GM10847 (cell line): Measurements from ENCODE around the gene SPATA6.

Experiments used
- POLR2A ChIP-seq: IDR thresholded peaks from 2 replicates; pipeline ENCODE4 v1.6.1; 2011; ENCODE audit not compliant: insufficient read length; ENCODE audit errors: extremely low read depth

The SPATA6 gene

DNA sequence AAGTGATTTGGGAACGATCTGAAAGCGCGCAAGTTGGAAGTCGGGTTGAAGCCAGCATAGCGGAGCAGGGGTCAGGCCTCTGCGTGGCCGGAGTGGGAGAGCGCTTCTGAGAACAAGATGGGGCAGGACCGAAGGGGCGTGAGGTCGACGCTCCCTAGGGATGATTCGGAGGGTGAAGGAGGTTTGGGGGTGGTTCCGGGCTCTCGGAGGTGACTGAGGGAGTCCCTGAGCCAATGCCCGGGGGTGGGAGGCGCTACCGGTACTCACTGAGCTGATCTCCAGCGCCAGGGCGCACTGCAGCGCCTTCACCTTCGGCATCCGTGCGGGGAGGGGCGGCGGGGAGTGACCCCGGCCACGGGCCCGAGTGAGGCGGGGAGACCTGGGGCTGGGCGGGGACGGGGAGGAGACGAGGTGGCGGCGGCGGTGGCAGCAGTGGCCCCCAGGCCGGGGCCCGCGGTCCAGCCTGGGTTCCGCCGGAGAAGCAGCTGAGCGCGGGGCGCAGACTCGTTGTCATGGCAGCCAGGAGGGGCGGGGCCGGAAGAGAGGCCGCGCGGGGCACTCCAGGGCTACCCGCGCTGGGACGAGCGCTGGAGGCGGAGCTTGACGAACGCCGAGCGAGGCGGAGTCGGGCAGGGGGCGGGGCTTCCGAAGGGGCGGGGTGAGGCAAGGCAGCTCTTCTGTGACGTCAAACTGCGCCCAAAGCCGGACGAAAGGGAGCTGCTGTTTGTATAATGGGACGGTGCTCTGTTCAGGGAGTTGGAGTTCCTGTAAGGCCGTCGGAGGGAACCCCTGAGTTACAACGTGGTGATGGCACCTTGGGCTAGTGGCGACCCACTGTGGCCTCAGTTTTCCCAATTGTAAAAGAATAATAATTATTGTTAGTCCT lies at the start of gene SPATA6:
Gene SPATA6 (minus strand): TSS at position 514 of the 886 bp plus-strand sequence. CDS start 196 bp downstream, at position 318.
- TF ChIP-seq POLR2A = no peak

DNA sequence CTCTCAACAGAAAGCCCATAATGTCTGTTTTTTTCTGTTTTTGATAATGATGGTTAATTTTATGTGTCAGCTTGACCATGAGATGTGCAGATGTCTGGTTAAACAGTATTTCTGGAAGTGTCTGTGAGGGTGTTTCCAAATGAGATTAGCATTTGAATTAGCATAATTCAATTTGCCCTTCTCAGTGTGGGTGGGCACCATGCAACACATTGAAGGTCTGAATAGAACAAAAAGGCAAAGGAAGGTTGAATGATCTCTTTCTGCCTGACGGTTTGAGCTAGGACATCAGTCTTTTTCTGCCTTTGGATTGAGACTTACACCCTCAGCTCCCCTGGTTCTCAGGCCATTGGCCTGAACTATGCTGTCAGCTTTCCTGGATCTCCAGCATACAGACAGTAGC lies 34.9 kb upstream of the SPATA6 start:
- no peak for TF ChIP-seq POLR2A

DNA sequence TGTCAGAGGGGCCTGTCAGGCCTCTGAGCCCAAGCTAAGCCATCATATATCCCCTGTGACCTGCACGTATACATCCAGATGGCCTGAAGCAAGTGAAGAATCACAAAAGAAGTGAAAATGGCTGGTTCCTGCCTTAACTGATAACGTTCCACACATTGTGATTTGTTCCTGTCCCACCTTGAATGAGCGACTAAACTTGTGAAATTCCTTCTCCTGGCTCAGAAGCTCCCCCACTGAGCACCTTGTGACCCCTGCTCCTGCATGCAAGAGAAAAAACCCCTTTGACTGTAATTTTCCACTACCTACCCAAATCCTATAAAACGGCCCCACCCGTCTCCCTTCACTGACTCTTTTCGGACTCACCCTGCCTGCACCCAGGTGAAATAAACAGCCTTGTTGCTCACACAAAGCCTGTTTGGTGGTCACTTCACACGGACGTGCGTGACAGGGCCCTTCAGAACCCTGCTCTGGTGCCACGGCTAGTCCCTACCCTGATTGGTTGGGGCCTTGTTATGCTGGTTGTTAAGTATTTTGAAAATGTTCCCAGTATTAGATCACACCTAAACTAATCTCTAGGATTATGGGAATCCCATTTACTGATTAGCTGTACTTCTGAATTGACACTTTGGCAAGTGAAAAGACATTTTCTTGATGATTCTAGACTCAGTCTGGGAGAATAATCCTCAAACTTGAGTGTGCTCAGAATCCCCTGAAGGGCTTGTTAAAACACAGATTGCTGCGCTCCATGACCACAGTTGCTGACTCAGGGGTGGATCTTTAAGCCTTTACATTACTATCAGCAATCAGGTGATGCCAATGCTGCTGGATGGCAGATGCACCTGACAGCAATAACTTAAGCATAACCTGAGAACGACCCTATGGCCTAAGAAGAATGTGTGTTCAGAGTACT lies 28.8 kb upstream of the SPATA6 start:
- no peak for TF ChIP-seq POLR2A

DNA sequence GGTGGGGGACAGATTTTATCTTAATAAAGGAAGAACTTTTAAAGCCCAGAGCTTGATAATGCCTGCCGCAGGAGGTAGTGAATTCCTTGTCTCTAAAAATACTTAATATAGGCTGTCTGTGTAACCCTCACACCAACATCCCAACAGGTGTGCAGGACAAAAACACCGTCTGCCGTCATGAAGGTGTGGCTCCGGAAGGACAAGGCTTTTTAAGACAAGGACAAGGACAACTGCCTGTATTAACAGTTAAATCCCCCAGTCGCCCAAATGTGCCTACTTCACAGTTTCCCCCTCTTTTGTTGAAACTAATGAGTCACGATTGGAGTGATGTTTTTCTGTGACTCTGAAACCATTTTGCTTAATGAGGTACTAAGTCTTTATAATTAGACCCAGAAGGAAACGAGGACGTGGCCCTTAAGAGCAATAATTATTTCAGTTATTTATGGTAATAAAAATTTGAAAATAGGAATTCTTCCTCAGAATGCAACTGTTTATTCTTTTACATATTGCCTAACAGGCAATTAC lies 27.3 kb upstream of the SPATA6 start:
- TF ChIP-seq POLR2A = no peak

DNA sequence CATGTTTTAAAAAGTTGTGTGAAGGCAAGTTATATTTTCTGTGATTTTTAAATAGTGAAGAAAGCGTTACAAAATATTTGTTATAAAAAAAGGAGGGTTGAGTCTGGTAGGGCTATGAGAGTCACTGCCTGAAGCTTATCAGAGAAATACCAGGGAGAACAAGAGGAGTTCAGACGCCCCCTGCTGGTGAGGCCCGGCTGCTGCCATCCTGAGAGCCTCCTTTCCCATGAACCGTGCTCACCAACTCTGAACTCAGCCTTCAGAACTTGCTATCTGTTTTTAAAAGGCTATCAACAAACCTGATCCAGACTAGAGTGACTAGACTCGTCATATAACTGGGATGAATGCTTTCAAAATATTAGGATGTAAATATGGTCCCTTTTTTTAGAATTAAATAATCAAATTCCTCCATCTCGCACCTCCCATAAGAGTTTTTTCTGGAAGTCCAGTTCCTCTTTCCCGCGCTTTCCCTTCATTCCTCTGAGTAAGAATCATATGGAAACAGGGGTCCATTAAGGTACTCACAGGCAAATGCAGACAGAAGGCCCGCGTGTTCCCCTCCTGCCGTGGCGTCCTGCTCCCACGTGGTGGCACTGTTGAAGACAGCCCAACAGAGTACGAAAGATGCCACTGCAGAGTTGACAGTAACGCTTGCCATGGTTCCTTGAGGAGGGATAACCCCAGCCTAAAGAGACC lies 26.2 kb upstream of the SPATA6 start:
- TF ChIP-seq POLR2A = no peak

DNA sequence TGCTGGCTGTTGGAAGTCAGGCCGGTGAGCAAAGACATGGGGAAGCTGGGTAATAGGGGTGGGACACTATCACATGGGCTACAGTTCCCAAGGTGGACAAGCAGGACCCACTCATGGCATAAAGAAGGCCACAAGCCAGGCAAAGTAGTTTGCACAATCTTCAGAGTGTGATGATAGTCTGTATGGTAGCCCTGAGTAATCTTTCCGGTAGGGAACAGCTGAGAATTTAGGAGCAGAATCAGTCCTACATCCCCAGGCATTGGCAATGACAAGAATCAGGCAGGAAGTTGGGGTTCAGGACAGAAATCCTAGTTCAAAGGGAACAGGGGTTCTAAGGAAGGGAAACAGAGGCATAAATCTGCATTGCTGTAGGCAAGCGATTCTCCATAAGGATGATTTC lies 23.9 kb upstream of the SPATA6 start:
- no peak for TF ChIP-seq POLR2A

DNA sequence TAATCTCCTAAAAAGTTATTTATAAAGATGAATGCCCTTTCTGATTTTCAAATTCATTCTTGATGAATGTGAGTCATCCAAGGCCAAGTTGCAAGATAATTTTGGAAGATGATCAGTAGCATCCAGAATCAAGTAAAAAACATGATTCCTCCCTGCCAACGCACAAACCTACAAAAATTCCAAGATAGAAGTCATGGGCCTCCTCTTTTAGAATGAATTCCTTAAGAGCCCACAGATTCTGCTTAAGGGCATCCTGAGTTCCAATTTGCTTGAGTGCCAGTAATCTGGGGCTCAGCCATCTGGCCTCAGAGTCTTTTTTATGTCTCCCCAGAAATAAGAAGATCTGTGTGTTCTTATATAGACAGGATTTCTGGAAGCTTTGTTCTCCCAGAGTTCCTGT lies 23.2 kb upstream of the SPATA6 start:
- no peak for TF ChIP-seq POLR2A

DNA sequence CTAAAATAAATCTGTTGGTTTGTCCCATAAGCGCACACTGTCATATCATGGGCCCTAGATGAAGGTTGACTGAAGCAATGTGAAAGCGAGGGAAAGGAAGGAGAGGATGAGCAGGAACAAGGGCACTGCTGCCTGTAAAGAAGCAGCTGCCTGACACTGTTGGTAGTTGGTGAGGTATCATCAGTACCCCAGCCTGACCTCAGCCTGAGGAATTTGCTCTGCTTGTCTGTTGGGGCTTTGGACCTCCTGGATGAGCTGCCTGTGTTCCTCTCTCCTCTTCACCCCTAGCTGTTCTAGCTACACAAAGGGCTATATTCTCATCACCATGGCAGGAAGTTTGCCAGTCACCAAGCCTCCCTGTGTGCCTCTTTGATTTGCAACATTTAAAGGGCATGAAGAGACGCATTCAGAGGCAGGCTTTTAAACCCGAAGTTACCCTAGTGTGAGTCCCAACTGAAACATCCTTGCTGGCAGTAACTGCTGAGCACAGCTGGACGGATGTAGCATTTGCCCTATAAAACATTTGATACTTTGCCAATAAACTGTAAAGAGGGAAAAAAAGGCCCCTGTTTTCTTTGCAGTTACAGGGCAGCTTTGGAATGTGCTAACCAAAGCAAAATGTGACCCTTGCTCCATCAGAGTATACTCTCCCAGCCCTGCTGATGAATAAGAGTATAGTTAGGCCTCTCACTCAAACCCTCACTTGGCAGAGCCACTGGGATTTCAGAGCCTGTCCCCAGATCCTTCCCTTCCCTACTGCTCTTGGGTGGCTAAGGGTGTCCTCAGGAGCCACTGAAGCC lies 22.2 kb upstream of the SPATA6 start:
- no peak for TF ChIP-seq POLR2A

DNA sequence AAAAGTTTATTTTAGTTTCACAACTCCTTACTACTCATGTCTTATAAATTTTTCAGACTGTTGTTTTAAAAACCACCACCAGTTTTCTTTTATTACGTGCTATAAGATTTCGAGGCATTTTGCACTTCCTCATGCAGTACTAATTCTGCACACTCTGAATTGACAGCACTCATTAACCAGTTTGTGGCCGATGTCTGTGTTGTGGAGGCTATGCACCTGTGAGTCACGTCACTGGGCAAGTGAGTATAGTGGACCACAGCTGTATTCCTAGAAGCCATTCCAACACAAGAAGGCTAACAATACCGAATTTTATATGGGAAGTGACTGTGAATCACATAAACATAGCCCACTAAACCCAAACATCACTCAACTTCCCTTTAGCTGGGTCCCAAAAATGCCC lies 21.0 kb upstream of the SPATA6 start:
- TF ChIP-seq POLR2A = no peak

DNA sequence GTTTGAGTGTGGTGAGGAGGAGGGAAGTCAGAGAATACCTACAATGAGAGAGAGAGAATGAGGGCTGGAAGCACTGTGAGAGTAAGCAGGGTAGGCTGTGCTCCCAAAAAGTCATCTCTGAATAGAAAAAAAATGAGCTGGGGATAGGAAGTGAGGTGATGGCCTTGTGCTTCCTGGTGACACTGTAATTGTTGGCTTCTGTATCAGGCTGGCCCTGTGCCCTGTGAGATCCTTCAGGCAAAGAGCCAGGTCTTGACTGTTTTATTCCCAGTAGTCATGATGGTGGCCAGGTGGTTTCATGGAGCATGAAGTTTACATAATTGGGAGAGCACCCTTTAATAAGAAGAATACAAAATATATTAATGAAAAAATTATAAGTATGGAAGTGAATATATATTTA lies 20.4 kb upstream of the SPATA6 start:
- TF ChIP-seq POLR2A = no peak

DNA sequence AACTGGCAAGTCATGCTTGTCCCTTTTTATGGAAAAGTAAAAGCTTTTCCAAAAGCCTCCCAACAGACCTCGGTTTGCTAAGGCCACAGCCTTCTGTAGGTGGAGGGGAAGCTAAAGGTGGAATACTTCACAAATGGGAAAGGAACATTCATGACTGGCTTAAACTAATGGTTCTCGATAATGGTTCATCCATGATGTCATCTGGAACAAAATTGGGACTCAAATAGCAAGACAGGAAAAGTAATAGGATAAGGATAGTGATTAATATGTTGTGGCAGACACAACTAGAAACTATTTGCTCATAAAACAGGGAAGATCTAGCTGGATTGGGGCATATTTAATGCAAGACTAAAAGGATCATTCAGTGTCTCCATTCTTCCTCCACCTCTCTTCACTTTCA lies 16.7 kb upstream of the SPATA6 start:
- TF ChIP-seq POLR2A = no peak

DNA sequence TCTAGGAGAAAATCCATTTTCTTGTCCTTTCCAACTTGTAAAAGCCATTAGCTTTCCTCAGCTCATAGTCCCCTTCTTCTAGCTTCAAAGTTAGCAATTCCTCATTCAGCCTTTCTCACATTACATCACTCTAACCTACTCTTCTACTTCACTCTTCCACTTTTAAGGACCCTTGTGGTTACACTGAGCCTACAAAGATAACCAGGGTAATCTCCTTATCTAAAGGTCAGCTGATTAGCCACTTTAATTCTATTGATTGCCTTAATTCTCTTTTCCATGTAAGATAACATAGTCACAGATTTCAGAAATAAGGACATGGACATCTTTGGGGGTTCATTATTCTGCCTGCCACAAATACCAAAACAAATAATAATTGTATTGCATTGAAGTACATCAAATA lies 8.5 kb upstream of the SPATA6 start:
- TF ChIP-seq POLR2A = no peak

DNA sequence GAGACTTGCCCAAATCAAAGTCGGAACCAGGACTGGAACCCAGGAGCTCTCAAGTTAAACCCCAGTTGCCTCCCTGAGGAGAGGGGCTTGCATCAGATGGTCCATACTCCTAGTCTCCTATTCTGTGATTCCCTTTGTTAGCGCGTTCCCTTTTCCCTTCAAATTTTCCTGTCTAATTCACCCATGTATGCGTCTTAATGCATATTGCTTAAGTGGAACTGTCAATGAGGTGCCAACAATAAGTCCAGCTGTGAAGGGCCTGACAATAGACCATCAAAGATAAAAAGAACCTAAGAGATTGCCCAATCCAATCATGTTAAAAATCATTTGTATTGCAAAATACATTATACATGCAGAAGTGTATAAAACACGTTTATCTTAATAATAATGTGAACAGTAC lies 634 bp upstream of the SPATA6 start:
- no peak for TF ChIP-seq POLR2A

DNA sequence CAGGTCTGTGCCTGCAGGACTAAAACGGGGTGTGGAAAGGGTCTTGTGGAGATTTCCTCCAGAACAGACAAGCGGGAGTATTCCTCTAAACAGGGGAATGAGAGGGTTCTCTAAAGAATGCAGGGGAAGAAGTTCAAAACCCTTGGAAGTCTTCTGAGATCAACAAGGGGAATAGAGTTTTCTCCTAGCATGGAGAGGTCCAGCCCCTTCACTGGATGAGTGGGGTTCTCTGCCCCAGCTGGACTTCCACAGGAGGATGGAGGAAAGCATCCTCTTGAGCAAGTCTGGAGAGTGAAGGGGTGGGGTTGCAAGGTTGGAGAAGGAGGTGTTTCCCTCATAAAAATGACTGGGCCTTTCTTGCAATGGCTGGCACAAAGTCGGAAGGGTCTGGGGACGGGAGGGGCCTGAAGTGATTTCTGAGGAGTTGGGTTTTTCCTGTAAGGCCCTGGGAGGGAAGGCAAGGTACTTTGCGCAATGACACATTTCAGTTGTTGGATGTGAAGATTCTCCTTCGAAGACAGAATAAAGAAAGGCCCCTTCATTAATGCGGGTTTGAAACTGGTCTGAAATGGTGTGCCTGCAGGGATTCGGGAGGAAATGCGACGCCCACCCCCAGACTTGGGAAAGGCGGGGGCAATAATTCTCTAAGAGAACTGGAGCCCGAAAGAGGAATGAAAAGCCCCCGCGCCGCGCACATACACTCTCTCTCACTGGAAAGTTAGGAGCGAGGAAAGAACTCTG lies 884 bp downstream of the SPATA6 start:
- TF ChIP-seq POLR2A = no peak

DNA sequence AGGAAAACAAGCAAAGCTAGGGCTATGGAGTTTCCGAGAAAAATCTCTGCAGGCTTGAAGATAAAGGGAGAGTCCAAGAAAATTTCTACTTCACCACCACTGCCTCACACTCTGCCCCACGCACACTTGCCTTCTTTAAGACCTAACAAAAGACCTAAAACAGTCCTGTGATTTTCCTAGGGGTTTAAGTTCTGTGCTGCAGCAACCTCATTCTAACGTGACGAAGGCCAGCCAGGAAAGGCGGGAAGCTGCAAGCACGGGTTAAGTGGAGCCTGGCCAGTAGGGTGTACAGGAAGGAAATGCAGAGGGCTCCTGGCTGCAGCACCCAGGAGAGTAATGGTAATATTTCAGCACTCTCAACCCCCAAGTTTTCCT lies 1.5 kb downstream of the SPATA6 start:
- TF ChIP-seq POLR2A = no peak
